ENCODE measurements around the gene VPS72. TPM values are rescaled to one million over a fixed set of nuclear protein-coding genes. Genes with fewer than 3 reads are reported as not detected.

Gene VPS72
- total and polyA plus RNA-seq, 9 of the 15 experiments (the other 6 are each of a cell fraction or from before 2014, with no cell fraction given) = 7.2 to 131 (median 75.7) TPM

DNA sequence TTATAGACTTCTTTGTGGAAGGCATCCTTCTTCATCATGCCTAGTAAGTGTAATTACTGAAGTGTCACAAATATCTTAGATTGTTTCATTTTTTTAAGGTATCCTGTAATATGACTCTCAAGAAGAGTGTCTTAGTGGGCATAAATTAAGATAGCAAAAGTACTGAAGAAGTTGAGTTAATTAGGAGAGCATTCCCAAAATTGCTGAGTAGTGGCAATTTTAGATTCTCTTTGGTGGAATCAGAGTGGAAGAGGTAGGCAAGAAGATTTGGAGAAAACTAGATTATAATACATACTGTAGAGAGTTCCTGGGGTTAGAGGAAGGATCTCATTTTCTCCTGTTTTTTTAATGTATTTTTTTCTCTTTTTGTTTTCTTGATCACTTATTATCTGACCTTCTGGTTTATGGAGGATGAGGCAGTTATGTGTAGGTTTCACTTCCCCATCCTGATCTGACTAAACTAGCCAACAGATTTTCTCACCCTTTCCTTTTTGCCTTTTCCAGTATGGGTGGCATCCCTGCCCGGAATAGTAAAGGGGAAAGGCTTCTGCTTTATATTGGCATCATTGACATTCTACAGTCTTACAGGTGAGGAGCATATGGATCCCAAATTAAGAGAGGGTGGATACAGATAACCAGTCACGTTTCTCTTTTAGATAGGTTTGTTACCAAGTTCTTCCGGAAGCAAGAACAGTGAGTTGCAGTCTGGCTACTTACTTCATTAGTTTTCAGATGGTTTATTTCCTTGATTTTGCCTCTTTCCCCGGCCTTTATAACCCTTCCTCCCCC is 47.9 kb upstream of the VPS72 start (continued):
- TF ChIP-seq, protein P1, sequence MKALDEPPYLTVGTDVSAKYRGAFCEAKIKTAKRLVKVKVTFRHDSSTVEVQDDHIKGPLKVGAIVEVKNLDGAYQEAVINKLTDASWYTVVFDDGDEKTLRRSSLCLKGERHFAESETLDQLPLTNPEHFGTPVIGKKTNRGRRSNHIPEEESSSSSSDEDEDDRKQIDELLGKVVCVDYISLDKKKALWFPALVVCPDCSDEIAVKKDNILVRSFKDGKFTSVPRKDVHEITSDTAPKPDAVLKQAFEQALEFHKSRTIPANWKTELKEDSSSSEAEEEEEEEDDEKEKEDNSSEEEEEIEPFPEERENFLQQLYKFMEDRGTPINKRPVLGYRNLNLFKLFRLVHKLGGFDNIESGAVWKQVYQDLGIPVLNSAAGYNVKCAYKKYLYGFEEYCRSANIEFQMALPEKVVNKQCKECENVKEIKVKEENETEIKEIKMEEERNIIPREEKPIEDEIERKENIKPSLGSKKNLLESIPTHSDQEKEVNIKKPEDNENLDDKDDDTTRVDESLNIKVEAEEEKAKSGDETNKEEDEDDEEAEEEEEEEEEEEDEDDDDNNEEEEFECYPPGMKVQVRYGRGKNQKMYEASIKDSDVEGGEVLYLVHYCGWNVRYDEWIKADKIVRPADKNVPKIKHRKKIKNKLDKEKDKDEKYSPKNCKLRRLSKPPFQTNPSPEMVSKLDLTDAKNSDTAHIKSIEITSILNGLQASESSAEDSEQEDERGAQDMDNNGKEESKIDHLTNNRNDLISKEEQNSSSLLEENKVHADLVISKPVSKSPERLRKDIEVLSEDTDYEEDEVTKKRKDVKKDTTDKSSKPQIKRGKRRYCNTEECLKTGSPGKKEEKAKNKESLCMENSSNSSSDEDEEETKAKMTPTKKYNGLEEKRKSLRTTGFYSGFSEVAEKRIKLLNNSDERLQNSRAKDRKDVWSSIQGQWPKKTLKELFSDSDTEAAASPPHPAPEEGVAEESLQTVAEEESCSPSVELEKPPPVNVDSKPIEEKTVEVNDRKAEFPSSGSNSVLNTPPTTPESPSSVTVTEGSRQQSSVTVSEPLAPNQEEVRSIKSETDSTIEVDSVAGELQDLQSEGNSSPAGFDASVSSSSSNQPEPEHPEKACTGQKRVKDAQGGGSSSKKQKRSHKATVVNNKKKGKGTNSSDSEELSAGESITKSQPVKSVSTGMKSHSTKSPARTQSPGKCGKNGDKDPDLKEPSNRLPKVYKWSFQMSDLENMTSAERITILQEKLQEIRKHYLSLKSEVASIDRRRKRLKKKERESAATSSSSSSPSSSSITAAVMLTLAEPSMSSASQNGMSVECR (CRISPR knock-in tag; IDR thresholded peaks at IDR 0.05) = no peak
- TF ChIP-seq, protein P2, sequence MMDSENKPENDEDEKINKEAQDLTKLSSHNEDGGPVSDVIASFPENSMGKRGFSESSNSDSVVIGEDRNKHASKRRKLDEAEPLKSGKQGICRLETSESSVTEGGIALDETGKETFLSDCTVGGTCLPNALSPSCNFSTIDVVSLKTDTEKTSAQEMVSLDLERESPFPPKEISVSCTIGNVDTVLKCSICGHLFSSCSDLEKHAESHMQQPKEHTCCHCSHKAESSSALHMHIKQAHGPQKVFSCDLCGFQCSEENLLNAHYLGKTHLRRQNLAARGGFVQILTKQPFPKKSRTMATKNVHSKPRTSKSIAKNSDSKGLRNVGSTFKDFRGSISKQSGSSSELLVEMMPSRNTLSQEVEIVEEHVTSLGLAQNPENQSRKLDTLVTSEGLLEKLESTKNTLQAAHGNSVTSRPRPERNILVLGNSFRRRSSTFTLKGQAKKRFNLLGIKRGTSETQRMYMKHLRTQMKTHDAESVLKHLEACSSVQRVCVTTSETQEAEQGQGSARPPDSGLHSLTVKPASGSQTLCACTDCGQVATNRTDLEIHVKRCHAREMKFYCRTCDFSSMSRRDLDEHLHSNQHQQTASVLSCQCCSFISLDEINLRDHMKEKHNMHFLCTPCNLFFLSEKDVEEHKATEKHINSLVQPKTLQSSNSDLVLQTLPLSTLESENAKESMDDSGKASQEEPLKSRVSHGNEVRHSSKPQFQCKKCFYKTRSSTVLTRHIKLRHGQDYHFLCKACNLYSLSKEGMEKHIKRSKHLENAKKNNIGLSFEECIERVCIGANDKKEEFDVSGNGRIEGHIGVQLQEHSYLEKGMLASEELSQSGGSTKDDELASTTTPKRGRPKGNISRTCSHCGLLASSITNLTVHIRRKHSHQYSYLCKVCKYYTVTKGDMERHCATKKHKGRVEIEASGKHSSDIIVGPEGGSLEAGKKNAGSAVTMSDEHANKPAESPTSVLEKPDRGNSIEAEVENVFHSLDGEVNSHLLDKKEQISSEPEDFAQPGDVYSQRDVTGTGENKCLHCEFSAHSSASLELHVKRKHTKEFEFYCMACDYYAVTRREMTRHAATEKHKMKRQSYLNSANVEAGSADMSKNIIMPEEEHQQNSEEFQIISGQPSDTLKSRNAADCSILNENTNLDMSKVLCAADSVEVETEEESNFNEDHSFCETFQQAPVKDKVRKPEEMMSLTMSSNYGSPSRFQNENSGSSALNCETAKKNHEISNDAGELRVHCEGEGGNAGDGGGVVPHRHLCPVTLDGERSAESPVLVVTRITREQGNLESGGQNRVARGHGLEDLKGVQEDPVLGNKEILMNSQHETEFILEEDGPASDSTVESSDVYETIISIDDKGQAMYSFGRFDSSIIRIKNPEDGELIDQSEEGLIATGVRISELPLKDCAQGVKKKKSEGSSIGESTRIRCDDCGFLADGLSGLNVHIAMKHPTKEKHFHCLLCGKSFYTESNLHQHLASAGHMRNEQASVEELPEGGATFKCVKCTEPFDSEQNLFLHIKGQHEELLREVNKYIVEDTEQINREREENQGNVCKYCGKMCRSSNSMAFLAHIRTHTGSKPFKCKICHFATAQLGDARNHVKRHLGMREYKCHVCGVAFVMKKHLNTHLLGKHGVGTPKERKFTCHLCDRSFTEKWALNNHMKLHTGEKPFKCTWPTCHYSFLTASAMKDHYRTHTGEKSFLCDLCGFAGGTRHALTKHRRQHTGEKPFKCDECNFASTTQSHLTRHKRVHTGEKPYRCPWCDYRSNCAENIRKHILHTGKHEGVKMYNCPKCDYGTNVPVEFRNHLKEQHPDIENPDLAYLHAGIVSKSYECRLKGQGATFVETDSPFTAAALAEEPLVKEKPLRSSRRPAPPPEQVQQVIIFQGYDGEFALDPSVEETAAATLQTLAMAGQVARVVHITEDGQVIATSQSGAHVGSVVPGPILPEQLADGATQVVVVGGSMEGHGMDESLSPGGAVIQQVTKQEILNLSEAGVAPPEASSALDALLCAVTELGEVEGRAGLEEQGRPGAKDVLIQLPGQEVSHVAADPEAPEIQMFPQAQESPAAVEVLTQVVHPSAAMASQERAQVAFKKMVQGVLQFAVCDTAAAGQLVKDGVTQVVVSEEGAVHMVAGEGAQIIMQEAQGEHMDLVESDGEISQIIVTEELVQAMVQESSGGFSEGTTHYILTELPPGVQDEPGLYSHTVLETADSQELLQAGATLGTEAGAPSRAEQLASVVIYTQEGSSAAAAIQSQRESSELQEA (IDR thresholded peaks at IDR 0.05; ENCODE audit: low read depth) = no peak
- TF ChIP-seq ZNF764 (CRISPR knock-in tag; IDR thresholded peaks at IDR 0.05; ENCODE audit: low read depth) (no peak), TAF9B (IDR thresholded peaks at IDR 0.05; ENCODE audit: partially characterized antibody) (no peak), HMG20A (CRISPR knock-in tag; conservative IDR thresholded peaks at IDR 0.05) (no peak), ZKSCAN3 (CRISPR knock-in tag; IDR thresholded peaks at IDR 0.05) (no peak), CBX5 (IDR thresholded peaks at IDR 0.05; ENCODE audit: borderline replicate concordance, low read depth) (no peak), TCF7 (IDR thresholded peaks at IDR 0.05; ENCODE audit: borderline replicate concordance) (no peak), FOXA1 (IDR thresholded peaks at IDR 0.05; ENCODE audit: borderline replicate concordance) (no peak), ADNP (tag; IDR thresholded peaks at IDR 0.05) (no peak), HDAC6 (IDR thresholded peaks at IDR 0.05; ENCODE audit: low read depth, low read length) (no peak), SMAD4 (CRISPR knock-in tag; conservative IDR thresholded peaks at IDR 0.05) (no peak), RBM25 (IDR thresholded peaks at IDR 0.05; ENCODE audit: low read depth, low read length, severe bottlenecking) (no peak)
- TF ChIP-seq, protein P3, sequence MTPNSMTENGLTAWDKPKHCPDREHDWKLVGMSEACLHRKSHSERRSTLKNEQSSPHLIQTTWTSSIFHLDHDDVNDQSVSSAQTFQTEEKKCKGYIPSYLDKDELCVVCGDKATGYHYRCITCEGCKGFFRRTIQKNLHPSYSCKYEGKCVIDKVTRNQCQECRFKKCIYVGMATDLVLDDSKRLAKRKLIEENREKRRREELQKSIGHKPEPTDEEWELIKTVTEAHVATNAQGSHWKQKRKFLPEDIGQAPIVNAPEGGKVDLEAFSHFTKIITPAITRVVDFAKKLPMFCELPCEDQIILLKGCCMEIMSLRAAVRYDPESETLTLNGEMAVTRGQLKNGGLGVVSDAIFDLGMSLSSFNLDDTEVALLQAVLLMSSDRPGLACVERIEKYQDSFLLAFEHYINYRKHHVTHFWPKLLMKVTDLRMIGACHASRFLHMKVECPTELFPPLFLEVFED (CRISPR knock-in tag; conservative IDR thresholded peaks at IDR 0.05) = no peak

All from K562 (cell line).